ENCODE measurements around the gene IL37.
A peak's percentile ranks its signal among the peaks of the same experiment; 100 is the strongest.

Gene IL37, protein sequence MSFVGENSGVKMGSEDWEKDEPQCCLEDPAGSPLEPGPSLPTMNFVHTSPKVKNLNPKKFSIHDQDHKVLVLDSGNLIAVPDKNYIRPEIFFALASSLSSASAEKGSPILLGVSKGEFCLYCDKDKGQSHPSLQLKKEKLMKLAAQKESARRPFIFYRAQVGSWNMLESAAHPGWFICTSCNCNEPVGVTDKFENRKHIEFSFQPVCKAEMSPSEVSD
- 0 to 0.55 (median 0) reads per million in 17 experiments for total RNA-seq

- no peak for DNase-seq
Observed at GRCh38 chr2:112910865-112911264, at the start of gene IL37. Gene IL37, plus strand, starts transcription at chr2:112911165. Its CDS starts 1,848 bp downstream, at chr2:112913013.

DNA sequence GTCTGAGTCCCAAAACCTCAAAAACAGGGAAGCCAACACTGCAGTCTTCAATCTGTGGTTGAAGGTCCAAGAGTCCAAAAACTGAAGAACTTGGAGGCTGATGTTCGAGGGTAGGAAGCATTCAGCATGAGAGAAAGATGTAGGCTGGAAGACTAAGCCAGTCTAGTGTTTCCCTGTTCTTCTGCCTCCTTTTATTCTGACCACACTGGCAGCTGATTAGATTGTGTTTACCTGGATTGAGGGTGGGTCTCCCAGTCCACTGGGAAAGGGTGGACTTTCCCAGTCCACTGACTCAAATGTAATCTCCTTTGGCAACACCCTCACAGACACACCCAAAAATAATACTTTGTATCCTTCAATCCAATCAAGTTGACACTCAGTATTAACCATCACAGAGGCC lies 46.9 kb upstream of the IL37 start:
- DNase-seq = no peak

GRCh38 chr2:112866128-112866835 lies 44.7 kb upstream of the IL37 start:
- DNase-seq = peak in 2 of 4 experiments; percentile 34 to 40

- no peak for DNase-seq
Observed at GRCh38 chr2:112867701-112868631, 43.0 kb upstream of the IL37 start.

GRCh38 chr2:112869258-112869842 lies 41.6 kb upstream of the IL37 start:
- DNase-seq = peak; percentile 40 to 71 (median 66)

GRCh38 chr2:112870841-112871835 lies 39.8 kb upstream of the IL37 start:
- DNase-seq = peak; percentile 30 to 72 (median 60)

DNA sequence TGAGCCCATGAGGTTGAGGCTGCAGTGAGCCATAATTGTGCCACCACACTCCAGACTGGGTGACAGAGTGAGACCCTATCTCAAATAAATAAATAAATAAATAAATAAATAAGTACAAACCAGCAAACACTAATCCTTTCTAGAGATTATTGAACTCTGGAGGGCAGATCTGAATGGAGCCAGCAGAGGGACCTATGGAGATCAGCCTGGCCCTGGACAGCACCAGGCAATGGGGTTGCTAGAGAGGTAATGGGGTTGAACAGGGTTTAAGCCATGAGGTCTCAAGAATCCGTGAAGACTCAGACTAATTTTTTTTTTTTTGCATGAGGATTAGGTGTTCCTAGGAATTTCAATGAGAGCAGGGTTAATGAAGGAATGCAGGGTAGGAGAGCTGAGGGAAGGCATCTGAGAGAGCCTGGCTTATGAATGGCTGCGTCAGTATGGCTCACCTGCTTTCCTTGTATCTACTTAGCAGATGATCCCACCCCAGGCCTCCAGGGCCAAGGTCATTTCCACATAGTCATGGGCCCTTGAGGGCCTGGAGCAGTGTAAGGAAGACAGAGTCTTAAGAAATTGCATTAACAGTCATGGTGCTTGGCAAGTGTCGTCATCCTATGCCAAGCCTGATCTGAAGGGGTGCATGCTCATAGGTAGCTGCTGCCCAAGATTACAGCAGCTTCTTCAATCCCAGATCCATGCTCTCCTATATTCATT lies 34.6 kb upstream of the IL37 start:
- DNase-seq = peak in 2 of 4 experiments; percentile 20 to 27

DNA sequence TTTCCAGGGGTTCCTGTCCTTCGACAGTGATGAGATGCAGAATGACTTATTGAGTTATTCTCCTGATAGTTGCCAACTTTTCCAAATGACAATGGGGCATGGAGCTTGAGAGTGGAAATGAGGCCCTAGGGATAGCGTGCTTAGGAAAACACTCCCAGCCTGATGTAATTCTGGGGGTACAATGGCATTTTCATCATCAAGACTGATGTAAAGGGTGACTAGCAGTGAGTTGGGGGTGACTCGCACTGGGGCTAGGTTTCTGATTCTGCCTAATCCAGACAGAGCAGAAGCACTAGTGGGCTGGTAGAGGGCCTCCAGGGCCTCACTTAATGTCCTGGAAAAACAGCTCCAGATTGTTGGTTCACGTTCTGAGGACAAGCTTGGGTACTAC lies 34.0 kb upstream of the IL37 start:
- DNase-seq = no peak

GRCh38 chr2:112877423-112877822 lies 33.5 kb upstream of the IL37 start:
- DNase-seq = no peak

DNA sequence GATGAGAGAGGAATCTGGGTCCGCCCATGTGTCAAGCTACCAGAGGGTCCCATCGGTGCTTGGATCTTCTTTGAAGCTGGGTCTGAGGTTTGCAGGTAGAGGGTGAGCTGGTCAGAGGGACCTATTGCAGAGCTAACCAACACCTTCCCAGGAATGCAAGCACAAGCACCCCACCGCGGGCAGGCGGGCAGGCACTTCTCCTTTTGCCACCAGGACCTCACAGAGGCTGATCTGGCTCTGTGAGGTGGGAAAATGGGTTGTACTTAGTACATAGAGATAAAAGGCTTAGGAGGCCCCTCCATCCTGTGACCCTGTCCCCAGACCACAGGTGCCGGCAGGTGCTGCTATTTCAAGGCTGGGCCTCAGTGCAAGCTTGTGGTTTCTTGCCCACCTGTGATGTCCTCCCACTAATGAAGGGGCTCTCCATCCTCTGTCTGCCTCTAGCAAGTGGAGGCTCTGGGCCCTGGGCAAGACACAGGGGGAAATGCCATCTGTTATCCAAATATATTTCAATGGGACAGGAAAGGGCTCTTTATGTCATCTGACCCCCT lies 31.4 kb upstream of the IL37 start:
- DNase-seq = peak in 3 of 4 experiments; percentile 34 to 55 (median 42)

DNA sequence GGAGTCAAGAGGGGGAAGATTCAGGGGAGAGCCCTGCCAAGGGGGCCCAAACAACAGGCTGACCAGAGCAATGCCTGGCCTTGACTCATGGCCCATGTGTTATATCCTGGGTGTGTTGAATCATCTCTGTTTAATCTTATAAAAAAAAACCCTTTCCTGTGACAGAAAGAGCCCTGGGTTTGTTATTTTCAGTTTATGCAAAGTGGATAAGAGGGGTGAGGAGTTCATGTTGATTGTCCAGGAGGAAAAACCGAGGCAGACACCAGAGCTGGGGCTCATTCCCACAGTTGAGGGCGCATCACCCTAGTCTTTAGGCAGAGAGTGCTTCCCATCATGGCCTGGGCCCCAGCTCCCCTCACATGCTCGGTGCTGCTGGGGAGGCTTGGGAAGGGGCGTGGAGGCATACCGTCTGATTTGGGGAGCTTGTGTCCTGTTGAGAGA lies 30.9 kb upstream of the IL37 start:
- peak; percentile 46 to 70 (median 58) for DNase-seq

DNA sequence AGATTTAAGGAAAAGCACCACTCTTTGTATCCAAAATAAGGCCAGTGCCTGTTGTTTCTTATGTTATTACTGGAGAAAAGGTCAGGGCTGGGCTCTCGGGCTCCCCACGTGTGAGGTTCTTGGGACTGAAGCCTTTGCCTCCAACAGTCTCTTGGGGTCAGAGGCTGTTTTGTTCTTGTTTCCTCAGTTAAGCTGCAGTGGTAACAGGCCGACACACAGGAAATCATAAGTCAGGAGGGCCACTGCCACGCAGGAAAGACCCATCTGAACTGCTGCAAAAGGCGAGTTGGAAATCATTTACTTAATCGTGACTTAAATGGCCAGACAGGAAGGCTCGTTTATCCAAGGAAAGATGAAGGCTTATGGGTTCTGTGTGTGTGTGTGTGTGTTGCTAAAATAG lies 30.3 kb upstream of the IL37 start:
- DNase-seq = peak; percentile 34 to 63 (median 58)

- peak; percentile 91 to 94 (median 93) for DNase-seq
Observed at GRCh38 chr2:112881217-112881985, 29.6 kb upstream of the IL37 start.

DNA sequence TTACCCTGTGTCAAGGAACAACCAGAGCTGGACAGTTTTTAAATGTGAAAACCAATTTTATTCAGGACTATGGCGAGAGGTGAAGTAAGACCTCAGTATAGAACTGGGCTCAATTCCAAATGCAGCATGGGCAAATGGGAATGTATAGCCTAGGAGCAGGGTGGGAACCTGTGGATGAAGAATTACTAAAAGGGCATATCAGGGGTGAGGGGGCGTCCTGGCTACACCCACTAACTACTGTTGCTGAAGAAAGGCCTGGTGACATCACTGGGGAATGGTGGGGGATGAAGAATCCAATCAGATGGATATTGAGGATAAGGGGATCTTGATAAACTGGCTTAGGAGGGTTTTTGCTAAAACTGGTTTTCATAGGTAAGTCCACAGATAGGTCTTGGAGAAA lies 27.3 kb upstream of the IL37 start:
- DNase-seq = peak in 1 of 4 experiments; percentile 18

- peak; percentile 79 to 86 (median 84) for DNase-seq
Observed at GRCh38 chr2:112884869-112885505, 26.0 kb upstream of the IL37 start.

GRCh38 chr2:112885506-112885902 lies 25.5 kb upstream of the IL37 start:
- DNase-seq = no peak

- no peak for DNase-seq
Observed at GRCh38 chr2:112886291-112886690, 24.7 kb upstream of the IL37 start.

DNA sequence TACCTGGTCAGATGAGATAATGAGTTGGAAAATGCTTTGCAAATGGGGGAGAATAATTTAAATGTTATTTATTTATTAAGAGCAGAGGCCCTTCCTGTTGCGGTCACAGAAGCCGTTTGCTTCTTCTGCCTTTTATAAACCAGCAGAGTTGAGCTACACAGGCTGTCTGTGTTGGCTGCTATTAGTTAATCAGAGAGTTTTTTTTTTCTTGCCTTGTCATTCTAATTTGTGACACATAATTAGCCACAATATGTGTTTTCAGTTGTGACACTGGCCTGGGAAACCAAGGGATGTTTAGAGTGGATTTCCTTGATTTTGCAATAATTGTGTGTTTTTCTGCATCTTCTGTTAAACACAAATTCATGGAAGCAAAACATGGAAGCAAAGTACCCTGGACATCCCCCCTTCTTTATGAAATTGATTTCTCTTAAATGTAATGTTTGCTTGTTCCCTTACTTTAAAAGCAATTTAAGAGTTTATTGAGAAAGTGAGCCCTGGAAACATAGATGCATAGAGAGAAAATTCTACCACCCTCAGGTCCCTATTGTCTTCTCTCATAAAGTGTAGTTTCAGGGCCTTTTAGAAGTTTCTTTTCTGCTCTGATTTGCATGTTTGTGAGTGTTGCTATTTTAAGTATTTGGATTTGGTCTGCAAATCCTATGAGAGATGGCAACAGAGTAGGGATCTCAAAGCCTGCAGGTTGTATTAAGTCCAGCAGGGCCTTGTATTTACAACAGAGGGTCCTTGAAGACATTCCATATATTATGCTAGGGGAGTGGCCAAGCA lies 22.8 kb upstream of the IL37 start:
- DNase-seq = peak; percentile 26 to 69 (median 64)
